Measurements from ENCODE around the gene HUS1. TPM values are rescaled to one million over a fixed set of nuclear protein-coding genes. Genes with fewer than 3 reads are reported as not detected.
"Not testable (repeated sequence)": the region's sequence is repeated elsewhere in the genome, so short reads cannot be mapped to it uniquely, and the experiment has no call there.

Gene HUS1
- total and polyA plus RNA-seq, 9 donors, result 10.0 to 27.2 (median 20.7) TPM

- H3K4me1 ChIP-seq (ENCODE audit: insufficient read depth), result no peaks in the 10 kb centered on the region
- H3K9me3 ChIP-seq, result no peaks in the 10 kb centered on the region
- no peaks in the 10 kb centered on the region for H3K36me3 ChIP-seq
- DNase-seq, result no peak
- 90 to 94% (median 92%) methylated on average over 3 of the region's 3 CpGs for WGBS, 3 donors
- no peak overlapping the region for H3K27ac ChIP-seq
- intact Hi-C loops (cut with DNase I), result loop anchor here in 2 of 4 donors (5.0 to 10.0 kb wide), 3 partner anchors 48 to 115 kb away; partner anchors contain the start of gene PKD1L1 (in 1 of the 2)
- H3K4me3 ChIP-seq, result no peak overlapping the region
- no peak for TF ChIP-seq CTCF (IDR thresholded peaks at IDR 0.05)
- TF ChIP-seq EP300 (IDR thresholded peaks at IDR 0.05), result no peak
- no peak for TF ChIP-seq POLR2A (IDR thresholded peaks at IDR 0.05)
- no peaks in the 10 kb centered on the region for H3K27me3 ChIP-seq
These were observed 13.0 kb upstream of the HUS1 start for GRCh38 chr7:47992446-47992845.

GRCh38 chr7:47991741-47992311, 12.4 kb upstream of the HUS1 start:
- peak in 1 of 3 donors; percentile 47 for TF ChIP-seq CTCF (IDR thresholded peaks at IDR 0.05)
- no peak for TF ChIP-seq POLR2A (IDR thresholded peaks at IDR 0.05)
- DNase-seq, result peak; percentile 52 to 78 (median 62)
- H3K36me3 ChIP-seq, result no peaks in the 10 kb centered on the region
- WGBS, 3 donors, result 8 to 20% (median 13%) methylated on average over 26 of the region's 26 CpGs
- no peaks in the 10 kb centered on the region for H3K27me3 ChIP-seq
- H3K4me1 ChIP-seq (ENCODE audit: insufficient read depth), result no peaks in the 10 kb centered on the region
- intact Hi-C loops (cut with DNase I), result loop anchor here in 2 of 4 donors (5.0 to 10.0 kb wide), 3 partner anchors 47 to 115 kb away; partner anchors contain the start of gene PKD1L1 (in 1 of the 2)
- no peak overlapping the region for H3K27ac ChIP-seq
- peak overlapping the region; percentile 37 for H3K4me3 ChIP-seq
- H3K9me3 ChIP-seq, result no peaks in the 10 kb centered on the region

GRCh38 chr7:47991270-47991669, 11.9 kb upstream of the HUS1 start:
- Histone ChIP-seq H3K36me3 (no peaks in the 10 kb centered on the region), H3K27me3 (no peaks in the 10 kb centered on the region), H3K27ac (no peak overlapping the region), H3K4me1 (ENCODE audit: insufficient read depth) (no peaks in the 10 kb centered on the region), H3K9me3 (no peaks in the 10 kb centered on the region), H3K4me3 (no peak overlapping the region)
- no peak for DNase-seq
- 67 to 68% (median 67%) methylated on average over 1 of the region's 1 CpG for WGBS, 3 donors
- no peak for TF ChIP-seq POLR2A (IDR thresholded peaks at IDR 0.05)
- TF ChIP-seq EP300 (IDR thresholded peaks at IDR 0.05), result no peak
- no peak for TF ChIP-seq CTCF (IDR thresholded peaks at IDR 0.05)
- intact Hi-C loops (cut with DNase I), result loop anchor here in 2 of 4 donors (5.0 to 10.0 kb wide), 3 partner anchors 46 to 116 kb away; partner anchors contain the start of gene PKD1L1 (in 1 of the 2)

GRCh38 chr7:47990592-47990991, 11.2 kb upstream of the HUS1 start:
- H3K9me3 ChIP-seq, result no peaks in the 10 kb centered on the region
- no peak for TF ChIP-seq EP300 (IDR thresholded peaks at IDR 0.05)
- TF ChIP-seq POLR2A (IDR thresholded peaks at IDR 0.05), result no peak
- no peak for TF ChIP-seq CTCF (IDR thresholded peaks at IDR 0.05)
- no peaks in the 10 kb centered on the region for H3K4me1 ChIP-seq (ENCODE audit: insufficient read depth)
- H3K4me3 ChIP-seq, result no peak overlapping the region
- no peak for DNase-seq
- no peaks in the 10 kb centered on the region for H3K36me3 ChIP-seq
- 95 to 96% (median 96%) methylated on average over 5 of the region's 5 CpGs for WGBS, 3 donors
- H3K27ac ChIP-seq, result no peak overlapping the region
- no peaks in the 10 kb centered on the region for H3K27me3 ChIP-seq
- intact Hi-C loops (cut with DNase I), result loop anchor here in 2 of 4 donors (5.0 to 10.0 kb wide), 3 partner anchors 46 to 117 kb away; partner anchors contain the start of gene PKD1L1 (in 1 of the 2)

- WGBS, 3 donors, result 72 to 81% (median 74%) methylated on average over 10 of the region's 10 CpGs
- not testable (repeated sequence) for DNase-seq
- intact Hi-C loops (cut with DNase I), result loop anchor here in 2 of 4 donors (5.0 to 10.0 kb wide), 3 partner anchors 45 to 117 kb away; partner anchors contain the start of gene PKD1L1 (in 1 of the 2)
These were observed 10.4 kb upstream of the HUS1 start for GRCh38 chr7:47989607-47990400.

More at GRCh38 chr7:47989607-47990400, 10.4 kb upstream of the HUS1 start:
- H3K4me3 ChIP-seq; H3K9me3 ChIP-seq; H3K27me3 ChIP-seq; H3K36me3 ChIP-seq; H3K27ac ChIP-seq; H3K4me1 ChIP-seq (ENCODE audit: insufficient read depth): not testable (repeated sequence)
